GM21515 (cell line): ENCODE data around the gene TMEM171.

Experiments used
- ATAC-seq: cut with Tn5 transposase; IDR thresholded peaks from one replicate; pipeline ENCODE4 v1.9.1; 2021; ENCODE audit not compliant: unreplicated experiment

The TMEM171 gene, protein sequence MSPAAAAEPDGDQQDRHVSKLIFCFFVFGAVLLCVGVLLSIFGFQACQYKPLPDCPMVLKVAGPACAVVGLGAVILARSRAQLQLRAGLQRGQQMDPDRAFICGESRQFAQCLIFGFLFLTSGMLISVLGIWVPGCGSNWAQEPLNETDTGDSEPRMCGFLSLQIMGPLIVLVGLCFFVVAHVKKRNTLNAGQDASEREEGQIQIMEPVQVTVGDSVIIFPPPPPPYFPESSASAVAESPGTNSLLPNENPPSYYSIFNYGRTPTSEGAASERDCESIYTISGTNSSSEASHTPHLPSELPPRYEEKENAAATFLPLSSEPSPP

DNA sequence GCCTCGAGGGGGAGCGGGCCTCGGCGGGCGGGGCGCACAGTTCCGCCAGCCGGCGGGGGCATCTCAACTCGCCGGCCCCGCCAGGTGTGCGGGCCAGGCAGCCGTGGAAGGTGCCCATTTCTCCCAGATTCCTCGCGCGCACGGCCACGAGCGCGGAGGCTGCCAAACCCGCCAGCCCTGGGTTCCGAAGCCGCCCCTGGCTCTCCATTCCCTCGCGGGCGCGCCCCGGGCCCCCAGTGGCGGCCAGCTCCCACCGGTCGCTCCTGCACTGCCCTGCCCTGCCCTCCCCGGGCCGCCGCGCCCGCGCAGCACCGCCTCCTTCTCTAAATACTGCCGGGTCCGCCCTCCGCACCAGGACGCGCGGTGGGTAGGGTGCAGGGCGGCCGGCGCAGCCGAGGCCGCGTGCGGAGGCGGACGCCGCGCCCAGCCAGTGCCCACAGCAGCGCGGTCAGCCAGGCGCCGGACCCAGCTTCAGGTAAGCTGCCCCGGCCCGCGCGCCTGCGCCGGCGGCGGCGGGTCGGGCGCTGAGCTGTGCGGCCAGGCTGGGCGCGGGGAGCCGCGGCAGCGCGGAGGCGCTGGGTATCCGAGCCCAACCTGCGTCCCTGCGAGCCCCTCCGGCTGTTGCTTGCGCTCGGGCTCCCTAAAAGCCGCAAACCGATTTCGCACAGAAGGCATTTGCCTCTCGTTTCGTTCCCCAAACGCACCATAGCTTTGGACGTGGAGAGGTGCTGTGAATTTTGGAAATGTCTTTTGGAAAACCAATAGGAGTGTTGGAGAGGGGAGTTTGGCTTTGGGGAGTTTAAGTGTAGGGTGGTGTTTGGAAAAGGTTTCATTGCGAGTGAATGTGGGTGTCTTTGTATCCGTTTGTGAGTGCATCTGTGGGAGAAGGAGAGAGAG is at the start of gene TMEM171:
TMEM171 (plus strand) TSS at position 354 of the 897 bp plus-strand sequence. CDS start 2,799 bp downstream, outside the sequence.
- no peak for ATAC-seq

DNA sequence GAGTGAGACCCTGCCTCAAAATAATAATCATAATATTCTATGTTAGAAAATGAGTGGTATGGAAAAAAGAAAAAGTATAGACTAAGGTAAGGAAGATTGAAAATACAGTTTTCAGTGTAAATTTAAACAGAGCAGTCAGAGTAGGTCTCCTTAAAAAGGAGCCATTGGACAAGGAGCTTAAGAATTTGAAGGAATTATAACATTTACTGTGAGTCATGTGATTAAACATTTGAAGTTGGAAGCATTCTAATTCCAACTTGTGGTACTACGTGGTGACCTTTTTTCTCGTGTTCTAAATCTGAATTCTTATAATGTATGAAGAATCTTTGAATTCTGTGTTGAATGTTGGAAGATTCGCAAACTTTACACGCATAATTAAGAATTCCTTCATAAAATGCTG is 39.3 kb upstream of the TMEM171 start:
- ATAC-seq = no peak

- no peak for ATAC-seq
Measured at GRCh38 chr5:73088026-73088425, 32.3 kb upstream of the TMEM171 start.

DNA sequence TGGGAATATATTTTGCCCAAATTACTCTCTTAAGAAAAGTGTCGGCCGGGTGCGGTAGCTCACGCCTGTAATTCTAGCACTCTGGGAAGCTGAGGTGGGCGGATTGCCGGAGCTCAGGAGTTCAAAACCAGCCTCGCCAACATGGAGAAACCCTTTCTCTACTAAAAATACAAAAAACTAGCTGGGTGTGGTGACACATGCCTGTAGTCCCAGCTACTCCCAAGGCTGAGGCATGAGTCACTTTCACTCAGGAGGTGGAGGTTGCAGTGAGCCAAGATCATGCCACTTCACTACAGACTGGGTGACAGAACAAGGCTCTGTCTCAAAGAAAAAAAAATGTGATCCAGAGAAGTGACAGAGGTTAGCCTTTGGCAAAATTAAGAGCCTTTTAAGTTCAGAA is 26.4 kb upstream of the TMEM171 start:
- no peak for ATAC-seq

GRCh38 chr5:73094415-73094814 is 26.0 kb upstream of the TMEM171 start:
- no peak for ATAC-seq

- no peak for ATAC-seq
Measured at GRCh38 chr5:73095564-73096238, 24.7 kb upstream of the TMEM171 start.

- no peak for ATAC-seq
Measured at GRCh38 chr5:73096239-73096575, 24.2 kb upstream of the TMEM171 start.

GRCh38 chr5:73097740-73098139 is 22.6 kb upstream of the TMEM171 start:
- ATAC-seq = no peak

DNA sequence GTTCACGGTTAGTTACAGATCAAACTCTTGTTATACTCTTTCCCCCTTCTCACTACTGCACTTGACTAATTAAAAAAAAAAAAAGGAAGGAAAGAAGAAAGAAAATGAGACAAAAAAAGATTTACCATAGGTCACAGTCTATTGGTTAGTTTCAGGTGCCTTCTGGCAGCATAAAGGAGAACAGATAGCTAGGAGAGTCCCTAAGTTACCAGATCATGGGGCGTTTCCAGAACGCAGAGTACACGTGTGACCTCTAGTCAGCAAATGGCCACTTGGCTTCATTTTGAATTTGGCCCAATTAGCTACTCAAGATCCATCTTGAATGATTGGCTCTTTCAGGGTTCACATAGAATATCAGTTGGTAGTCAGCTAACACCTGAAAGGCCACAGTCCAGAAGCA is 20.3 kb upstream of the TMEM171 start:
- ATAC-seq = no peak

- ATAC-seq = no peak
Measured at GRCh38 chr5:73103870-73104299, 16.5 kb upstream of the TMEM171 start.

- no peak for ATAC-seq
Measured at GRCh38 chr5:73104326-73104725, 16.0 kb upstream of the TMEM171 start.

DNA sequence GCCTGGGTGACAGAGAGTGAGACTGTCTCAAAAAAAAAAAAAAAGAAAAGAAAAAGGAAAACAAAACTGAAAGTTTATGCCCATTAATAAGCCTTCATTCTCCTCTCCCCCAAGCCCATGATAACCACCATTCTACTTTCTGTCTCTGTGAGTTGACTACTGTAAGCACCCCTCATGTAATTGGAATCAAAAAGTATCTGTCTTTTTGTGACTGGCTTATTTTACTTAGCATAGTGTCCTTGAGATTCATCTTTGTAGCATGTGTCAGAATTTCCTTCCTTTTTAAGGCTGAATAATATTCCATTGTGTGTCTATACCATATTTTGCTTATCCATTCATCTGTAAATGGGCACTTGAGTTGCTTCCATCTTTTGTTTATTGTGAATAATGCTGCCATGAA is 14.0 kb upstream of the TMEM171 start:
- no peak for ATAC-seq

GRCh38 chr5:73110190-73110589 is 10.2 kb upstream of the TMEM171 start:
- ATAC-seq = no peak

GRCh38 chr5:73111536-73111935 is 8.8 kb upstream of the TMEM171 start:
- no peak for ATAC-seq

GRCh38 chr5:73112359-73112758 is 8.0 kb upstream of the TMEM171 start:
- ATAC-seq = no peak

DNA sequence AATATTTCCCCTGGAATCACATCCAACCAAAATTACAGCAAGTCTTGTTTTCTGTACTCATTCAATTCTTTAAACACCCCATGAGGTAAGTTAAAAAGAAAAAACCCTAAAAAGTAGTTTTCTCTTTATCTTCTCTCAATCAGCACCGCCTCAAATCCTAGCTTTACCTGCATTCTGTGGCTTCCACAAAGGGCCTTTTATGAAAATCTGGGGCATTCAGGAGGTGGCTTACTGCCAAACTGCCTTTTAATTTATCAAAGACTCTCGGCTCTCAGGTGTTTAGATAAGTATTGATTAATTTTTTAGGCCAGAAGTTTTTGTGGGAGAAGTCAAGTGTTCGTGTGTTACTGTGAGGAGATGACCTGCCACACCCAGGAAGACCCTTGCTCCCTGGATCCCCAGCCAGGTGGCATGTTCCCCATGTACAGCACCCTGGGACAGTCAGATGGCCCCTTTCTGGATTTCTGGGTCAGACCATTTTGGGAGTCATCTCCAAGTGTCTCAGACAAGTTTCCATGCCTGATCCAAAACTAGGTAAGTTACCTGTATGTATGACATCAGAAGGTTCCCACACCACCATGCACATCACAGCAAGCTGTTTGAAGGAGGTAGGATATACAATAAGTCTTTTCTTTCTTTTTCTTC is 6.2 kb upstream of the TMEM171 start:
- ATAC-seq = no peak

DNA sequence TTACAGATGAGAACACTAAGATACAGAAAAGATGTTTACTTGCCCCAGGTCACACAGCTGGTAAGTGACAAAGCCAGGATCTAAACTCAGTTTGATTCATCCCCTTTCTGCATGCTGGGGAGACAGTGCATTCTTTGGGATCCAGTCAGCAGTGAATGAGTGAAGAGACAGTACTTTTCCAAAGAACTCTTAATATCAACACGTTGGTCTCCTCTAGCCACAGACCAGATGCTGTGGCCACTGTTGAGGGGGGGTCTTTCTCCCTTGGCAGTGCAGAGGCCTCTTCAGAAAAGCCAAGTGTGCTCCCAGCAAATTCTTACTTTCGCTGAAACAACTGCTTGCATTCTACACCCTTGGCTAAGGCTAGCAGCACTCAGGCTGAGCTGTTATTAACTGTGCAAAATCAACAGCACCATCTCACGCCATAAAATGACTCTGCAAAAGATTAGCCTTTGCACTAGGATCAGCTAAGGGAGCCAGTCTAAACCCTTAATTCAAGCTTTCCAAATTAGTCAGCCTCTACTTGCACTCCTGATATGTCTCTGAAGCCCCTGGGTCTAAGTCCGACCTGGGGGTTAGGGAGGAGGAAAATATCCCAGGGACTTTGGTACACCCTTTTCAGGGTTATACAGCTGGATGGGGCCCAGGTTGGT is 4.8 kb upstream of the TMEM171 start:
- ATAC-seq = no peak

GRCh38 chr5:73116506-73116905 is 3.9 kb upstream of the TMEM171 start:
- no peak for ATAC-seq

- no peak for ATAC-seq
Measured at GRCh38 chr5:73117088-73117740, 3.2 kb upstream of the TMEM171 start.

- no peak for ATAC-seq
Measured at GRCh38 chr5:73118391-73118973, 1.9 kb upstream of the TMEM171 start.
